Spleen (tissue), 7 donors: ENCODE results near the gene MINK1.

ENCODE experiments used
- CTCF ChIP-seq, 11 experiments: fragments of 200-600 bp in 7 of 11; fragments of 450-650 bp in 4 of 11; sonication (generic) in 4 of 11; IDR thresholded peaks in 8 of 11; conservative IDR thresholded peaks in 3 of 11; 1 replicate in 7 of 11; 2 replicates in 4 of 11; pipeline versions ENCODE4 v1.4.0 to v1.8.0; 2016 to 2021; ENCODE audit warnings: antibody characterized with exemption in 11 of 11, inconsistent platforms in 4 of 11, mild to moderate bottlenecking in 1 of 11
- POLR2A ChIP-seq, 3 donors: fragments of 450-650 bp; IDR thresholded peaks; one replicate each; pipeline ENCODE4 v1.5.1; 2017; ENCODE audit warnings: antibody characterized with exemption in 3 of 3, mild to moderate bottlenecking in 1 of 3
- POLR2AphosphoS5 ChIP-seq, 3 donors: sonication (generic); formaldehyde crosslinking; IDR thresholded peaks; one replicate each; pipeline ENCODE4 v1.5.1; 2017; ENCODE audit warnings: antibody characterized with exemption in 3 of 3
- donor health status: DM: no; HTN: no; CAD: no; lungs with moderate emphysema.
- donor health status: DM: no; HTN: no; CAD: no.
- donor health status: DM: no; HTN: no; CAD: no.

- TF ChIP-seq CTCF (IDR thresholded peaks at IDR 0.05 in 8 of 11, conservative IDR thresholded peaks at IDR 0.05 in 3 of 11) (no peak), POLR2A (IDR thresholded peaks at IDR 0.05) (no peak), POLR2AphosphoS5 (IDR thresholded peaks at IDR 0.05) (no peak)
These were observed 26.9 kb downstream of the MINK1 start for GRCh38 chr17:4859816-4860625.
